GM21529 (cell line): ENCODE results near the gene PCSK4.
"Not testable (repeated sequence)": the region's sequence is repeated elsewhere in the genome, so short reads cannot be mapped to it uniquely, and the experiment has no call there.

Experiments
- ATAC-seq: cut with Tn5 transposase; IDR thresholded peaks from one replicate; pipeline ENCODE4 v1.9.1; 2021; ENCODE audit not compliant: unreplicated experiment

Gene PCSK4

GRCh38 chr19:1489463-1490310, 463 bp downstream of the PCSK4 start:
- no peak for ATAC-seq

DNA sequence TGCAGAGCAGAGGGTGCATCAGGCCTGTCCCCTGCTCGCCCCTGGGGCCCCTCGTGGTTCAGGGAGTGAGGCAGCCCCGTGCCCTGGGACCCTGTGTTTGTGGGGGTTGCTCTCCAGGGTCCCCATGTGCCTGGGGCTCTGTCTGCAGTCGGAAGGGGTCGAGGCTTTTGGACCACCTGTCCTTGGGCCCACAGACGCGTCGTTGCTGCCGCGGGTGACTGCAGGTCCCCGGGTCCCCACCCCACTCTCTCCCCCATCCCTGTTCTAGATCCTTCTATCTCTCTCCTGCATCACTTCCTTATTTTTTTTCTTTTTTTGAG, 1.9 kb downstream of the PCSK4 start:
- ATAC-seq = no peak

DNA sequence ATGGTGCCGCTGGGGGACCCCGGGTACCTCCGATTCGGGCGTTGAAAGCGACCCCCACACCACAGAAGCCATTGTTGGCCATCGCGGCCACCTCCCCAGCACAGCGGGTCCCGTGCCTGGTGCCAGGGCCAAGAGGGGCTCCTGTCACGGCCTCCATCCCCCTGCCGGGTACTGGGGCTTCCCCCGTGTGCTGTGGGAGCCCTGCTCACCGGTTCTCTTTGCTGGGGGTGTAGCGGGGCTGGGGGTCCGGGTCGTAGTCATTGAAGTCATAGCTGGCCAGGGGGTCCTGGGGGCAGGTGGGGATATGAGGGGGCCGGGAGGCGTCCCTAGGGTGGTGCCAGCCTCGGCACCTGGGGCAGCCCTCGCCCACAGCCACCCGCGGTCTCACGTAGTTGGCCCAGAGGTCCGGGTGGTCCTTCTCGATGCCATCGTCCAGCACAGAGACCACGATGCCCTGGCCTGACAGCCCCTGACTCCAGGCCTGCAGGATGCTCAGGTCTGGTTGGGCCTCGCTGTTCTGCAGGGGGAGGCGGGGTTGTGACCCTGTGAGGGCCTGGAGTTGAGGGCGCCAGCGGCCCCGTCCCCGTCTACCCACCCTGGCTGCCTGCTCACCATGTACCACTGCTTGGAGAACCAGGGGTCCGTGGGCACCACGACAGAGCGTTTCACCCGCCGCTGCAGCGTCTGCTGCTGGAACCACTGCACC, 2.4 kb downstream of the PCSK4 start:
- no peak for ATAC-seq

- ATAC-seq = no peak
Measured at GRCh38 chr19:1486720-1487575, 3.2 kb downstream of the PCSK4 start.

DNA sequence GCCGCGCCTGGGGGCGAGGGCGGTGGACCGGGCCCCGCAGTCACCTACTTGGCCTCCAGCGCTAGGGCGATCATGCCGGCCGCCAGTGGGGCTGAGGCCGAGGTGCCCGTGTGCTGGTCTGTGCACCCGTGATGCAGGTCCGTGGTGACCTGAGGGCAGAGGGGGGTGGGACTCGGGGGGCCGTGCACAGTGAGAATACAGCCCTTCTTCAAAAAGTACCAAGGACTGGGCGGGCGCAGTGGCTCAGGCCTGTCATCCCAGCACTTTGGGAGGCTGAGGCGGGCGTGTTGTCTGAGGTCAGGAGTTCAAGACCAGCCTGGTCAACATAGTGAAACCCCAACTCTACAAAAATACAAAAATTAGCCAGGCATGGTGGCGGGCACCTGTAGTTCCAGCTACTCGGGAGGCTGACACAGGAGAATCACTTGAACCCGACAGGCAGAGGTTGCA, 6.1 kb downstream of the PCSK4 start:
- no peak for ATAC-seq

DNA sequence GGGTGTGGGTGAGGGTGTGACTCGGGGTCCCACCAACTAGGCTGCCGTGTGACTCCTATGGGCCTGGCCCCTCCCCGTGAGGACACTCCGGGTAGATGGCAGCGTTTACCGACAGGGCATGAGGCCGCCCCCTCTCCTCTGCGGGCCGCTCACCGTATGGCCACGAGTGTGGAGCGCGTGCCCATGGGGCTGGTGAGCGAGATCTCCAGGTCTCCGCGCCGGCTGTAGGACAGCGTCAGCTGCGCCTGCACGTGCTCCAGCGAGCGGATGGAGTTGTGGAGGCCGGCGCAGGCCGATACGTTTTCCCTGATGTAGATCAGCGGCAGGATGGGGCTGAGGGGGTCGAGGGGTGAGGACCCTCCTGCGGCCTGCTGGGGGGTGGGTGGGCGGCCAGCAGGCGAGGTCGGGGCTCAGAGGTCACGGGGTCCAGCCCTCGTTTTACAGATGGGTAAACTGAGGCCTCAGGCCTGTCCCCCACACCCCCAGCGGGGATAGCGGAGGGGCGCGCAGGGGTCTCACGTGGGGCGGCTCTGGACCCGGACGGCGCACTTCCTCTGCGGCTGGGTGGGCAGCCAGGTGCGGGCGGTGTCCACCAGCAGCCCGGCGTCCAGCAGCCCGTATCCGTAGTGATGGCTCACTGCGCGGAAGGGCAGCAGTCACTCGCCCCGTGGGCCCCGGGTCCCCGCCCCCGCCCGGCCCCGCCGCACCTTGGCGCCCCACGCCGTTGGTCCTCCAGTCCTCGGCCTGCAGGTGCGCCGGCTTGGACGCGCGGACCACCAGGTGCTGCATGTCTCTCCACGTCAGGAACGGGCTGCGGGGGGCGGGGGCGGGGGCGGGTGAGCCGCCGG, 6.8 kb downstream of the PCSK4 start:
- ATAC-seq = no peak

GRCh38 chr19:1482361-1483130, 7.6 kb downstream of the PCSK4 start:
- no peak for ATAC-seq

DNA sequence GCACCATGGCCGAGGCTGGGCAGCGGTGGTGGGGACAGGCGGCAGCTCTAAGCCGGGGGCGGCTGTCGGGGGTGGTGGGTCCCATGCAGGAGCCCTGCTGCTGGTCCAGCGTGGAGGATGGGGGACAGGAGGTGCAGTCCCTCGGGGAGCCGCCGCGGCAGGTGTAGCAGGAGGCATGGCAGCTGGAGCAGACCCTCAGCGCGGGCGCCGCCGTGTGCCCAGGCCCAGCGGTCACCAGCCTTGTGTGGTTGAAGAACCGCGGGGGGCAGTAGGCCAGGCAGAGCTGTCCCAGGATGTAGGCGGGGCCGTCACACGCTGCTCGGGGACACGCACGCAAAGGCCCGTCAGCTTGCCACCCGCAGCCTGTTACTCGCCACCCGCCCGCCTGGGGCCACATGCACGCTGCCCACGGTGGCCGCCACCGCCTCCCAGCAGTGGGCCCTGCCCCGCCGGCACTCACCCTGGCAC, 8.2 kb downstream of the PCSK4 start:
- no peak for ATAC-seq

DNA sequence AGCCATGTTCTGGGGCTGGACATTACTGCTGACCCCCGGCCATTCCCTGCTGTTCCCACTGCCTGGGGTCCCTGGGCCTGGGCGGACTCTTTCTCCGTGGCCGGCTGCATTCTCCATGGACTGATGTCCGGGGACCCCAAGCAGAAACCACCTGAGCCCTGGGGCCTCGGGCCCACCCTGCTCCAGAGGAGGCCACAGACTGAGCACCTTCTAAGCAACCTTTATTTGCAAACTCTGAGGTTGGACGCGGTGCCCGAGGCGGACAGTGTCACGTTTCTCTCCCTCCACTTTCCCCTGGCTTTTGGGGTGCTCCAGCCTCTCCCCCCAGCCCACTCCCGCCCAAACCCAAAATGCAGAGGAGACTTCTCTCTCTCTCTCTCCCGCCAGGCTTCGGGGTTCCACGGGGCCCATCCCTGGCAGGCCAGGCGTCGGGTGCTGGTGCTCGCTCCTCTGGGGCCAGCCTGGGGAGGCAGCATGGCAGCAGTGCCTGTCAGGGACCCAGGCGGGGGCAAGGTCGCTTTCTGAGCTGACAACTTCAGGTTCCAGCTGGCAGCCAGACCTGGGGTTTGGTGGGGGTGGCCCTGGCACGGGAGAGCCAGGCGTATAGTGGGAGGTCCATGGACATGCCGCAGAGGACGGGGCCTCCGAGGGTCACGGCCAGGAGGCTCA, 8.8 kb downstream of the PCSK4 start:
- ATAC-seq = no peak

DNA sequence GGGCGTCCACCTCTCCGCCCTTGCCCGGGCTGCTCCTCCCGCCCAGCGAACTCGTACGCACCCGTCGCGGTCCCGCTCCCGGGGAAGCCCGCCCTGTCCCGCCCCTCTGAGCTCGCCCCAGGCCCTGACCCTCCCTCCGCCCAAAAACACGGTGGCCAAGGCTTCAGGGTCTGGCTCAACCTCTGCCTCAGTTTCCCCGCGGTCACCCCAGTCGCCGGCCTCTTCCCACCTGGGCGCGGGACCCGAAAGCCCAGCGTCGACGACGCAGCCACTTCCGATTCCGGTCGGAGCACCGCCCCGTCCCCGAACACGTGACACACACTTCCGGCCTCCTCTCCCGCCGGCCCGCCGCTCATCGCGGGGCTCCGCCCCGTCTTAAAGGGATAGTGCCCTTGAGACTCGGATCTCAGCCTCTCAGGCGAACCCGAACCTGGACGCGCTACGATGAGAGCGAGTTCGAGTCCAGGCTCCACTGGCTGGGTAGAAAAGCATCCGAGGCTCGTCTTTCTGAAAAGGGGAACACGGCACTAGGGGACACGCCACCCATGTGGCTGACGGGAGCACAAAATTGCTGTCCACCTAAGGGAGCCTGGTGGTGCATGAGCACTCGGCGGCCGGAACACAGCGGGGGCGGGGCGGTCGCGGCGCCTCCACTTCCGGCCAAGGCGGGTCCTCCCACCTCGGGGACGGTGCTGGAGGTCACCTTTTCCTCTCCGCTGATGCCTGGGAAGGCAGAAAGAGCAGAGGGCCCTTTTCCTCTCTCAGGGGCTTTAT, 11.0 kb downstream of the PCSK4 start, which contains the start of gene C19orf25:
Gene C19orf25, minus strand, starts transcription at position 282 of the 774 bp plus-strand sequence. CDS start 312 bp downstream, outside the sequence.
- peak; percentile 88 for ATAC-seq

- not testable (repeated sequence) for ATAC-seq
Measured at GRCh38 chr19:1477056-1477455, 13.1 kb downstream of the PCSK4 start.

- no peak for ATAC-seq
Measured at GRCh38 chr19:1475751-1476437, 14.3 kb downstream of the PCSK4 start.

- no peak for ATAC-seq
Measured at GRCh38 chr19:1474765-1475351, 15.3 kb downstream of the PCSK4 start.

- no peak for ATAC-seq
Measured at GRCh38 chr19:1474011-1474764, 16.0 kb downstream of the PCSK4 start.

DNA sequence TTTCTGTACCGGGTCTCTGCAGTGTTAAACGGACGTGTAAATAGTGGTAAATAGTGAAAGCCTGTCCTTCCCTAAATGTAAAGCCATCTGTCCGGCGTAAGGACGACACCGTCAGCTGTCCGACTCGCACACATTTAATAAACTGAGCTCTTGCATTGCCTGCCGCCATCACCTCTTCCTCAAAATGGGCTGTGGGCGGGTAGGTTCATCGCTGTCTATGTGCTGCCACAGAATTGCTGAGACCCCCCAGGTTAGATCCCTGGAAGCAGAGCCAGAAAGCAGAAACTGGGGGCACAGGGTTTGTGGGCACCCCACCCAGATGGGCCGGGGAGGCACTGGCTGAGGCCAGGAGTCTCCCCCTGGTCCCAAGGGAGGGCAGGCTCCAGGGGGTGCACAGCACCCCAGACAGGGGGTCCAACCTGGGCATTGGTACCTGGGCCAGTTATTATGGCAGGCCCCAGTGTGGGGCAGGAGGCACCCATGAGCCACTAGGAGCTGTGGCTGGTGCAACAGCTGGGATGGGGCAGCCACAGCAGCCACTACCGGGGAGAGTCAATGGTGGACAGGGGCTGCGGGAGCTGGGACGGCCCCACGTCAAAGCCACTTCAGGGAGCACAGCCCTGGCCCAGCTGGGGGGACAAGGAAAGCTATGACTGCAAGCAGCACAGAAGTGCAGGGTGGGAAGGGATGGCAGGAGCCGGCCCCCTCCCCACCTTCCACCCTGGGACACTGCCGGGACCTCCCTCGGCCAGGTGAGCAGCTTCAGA, 16.9 kb downstream of the PCSK4 start:
- ATAC-seq = no peak
